ENCODE data around the gene CASP10. TPM values are rescaled to one million over a fixed set of nuclear protein-coding genes. Genes with fewer than 3 reads are reported as not detected.

Gene CASP10
- total RNA-seq, 1 experiment from 2014 or later, result 2.8 TPM

DNA sequence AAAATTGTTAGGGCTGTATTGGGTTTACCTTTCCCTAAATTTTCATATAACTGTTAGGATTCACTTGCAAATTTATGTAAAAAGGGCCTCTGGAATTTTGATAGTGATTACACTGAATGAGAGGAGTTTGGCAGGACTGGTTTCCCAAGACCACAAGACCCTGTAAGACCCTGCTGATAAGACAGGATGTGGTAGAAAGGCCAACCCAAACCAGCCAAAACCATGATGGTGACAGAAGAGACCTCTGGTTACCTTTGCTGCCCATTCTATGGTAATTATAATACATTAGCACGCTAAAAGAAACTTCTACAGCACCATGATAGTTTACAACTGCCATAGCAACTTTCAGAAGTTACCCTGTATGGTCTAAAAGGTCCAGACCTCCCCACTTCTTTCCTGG lies 8.3 kb upstream of the CASP10 start (continued):
- TF ChIP-seq, protein P1, sequence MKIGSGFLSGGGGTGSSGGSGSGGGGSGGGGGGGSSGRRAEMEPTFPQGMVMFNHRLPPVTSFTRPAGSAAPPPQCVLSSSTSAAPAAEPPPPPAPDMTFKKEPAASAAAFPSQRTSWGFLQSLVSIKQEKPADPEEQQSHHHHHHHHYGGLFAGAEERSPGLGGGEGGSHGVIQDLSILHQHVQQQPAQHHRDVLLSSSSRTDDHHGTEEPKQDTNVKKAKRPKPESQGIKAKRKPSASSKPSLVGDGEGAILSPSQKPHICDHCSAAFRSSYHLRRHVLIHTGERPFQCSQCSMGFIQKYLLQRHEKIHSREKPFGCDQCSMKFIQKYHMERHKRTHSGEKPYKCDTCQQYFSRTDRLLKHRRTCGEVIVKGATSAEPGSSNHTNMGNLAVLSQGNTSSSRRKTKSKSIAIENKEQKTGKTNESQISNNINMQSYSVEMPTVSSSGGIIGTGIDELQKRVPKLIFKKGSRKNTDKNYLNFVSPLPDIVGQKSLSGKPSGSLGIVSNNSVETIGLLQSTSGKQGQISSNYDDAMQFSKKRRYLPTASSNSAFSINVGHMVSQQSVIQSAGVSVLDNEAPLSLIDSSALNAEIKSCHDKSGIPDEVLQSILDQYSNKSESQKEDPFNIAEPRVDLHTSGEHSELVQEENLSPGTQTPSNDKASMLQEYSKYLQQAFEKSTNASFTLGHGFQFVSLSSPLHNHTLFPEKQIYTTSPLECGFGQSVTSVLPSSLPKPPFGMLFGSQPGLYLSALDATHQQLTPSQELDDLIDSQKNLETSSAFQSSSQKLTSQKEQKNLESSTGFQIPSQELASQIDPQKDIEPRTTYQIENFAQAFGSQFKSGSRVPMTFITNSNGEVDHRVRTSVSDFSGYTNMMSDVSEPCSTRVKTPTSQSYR (CRISPR knock-in tag; IDR thresholded peaks at IDR 0.05), result no peak
- TF ChIP-seq, protein P2, sequence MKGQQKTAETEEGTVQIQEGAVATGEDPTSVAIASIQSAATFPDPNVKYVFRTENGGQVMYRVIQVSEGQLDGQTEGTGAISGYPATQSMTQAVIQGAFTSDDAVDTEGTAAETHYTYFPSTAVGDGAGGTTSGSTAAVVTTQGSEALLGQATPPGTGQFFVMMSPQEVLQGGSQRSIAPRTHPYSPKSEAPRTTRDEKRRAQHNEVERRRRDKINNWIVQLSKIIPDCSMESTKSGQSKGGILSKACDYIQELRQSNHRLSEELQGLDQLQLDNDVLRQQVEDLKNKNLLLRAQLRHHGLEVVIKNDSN (CRISPR knock-in tag; IDR thresholded peaks at IDR 0.05), result no peak
- TF ChIP-seq, protein P3, sequence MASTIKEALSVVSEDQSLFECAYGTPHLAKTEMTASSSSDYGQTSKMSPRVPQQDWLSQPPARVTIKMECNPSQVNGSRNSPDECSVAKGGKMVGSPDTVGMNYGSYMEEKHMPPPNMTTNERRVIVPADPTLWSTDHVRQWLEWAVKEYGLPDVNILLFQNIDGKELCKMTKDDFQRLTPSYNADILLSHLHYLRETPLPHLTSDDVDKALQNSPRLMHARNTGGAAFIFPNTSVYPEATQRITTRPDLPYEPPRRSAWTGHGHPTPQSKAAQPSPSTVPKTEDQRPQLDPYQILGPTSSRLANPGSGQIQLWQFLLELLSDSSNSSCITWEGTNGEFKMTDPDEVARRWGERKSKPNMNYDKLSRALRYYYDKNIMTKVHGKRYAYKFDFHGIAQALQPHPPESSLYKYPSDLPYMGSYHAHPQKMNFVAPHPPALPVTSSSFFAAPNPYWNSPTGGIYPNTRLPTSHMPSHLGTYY (CRISPR knock-in tag; IDR thresholded peaks at IDR 0.05), result no peak
- TF ChIP-seq, protein P4, sequence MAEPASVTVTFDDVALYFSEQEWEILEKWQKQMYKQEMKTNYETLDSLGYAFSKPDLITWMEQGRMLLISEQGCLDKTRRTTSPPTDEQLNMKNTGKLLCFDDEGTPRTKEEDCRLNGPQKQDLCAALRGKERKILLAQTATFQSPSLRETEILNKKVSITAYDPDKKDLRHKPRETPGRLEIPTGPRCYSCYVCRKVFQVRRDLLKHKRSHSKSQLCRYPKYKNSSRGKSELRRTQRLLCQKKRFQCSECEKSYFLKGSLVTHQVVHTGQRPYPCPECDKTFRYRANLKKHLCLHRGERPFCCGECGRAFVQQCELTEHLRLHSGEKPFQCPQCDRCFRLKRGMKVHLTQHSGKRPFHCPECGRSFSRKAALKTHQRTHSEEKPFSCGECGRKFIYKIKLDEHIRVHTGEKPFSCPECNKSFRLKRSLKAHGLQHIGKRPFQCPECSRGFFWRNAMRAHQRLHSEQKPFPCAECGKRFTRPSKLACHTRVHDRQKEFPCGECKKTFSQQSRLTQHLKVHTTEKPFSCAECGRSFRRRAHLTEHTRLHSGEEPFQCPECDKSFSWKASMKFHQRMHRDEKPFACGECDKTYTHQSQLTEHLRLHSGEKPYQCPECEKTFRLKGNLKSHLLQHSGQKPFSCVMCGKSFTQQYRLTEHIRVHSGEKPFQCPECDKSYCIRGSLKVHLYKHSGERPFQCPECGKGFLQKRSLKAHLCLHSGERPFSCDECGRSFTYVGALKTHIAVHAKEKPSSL (CRISPR knock-in tag; conservative IDR thresholded peaks at IDR 0.05), result no peak
- TF ChIP-seq MXD4 (CRISPR knock-in tag; IDR thresholded peaks at IDR 0.05; ENCODE audit: borderline replicate concordance) (no peak), SP1 (CRISPR knock-in tag; conservative IDR thresholded peaks at IDR 0.05) (no peak), ZNF263 (CRISPR knock-in tag; IDR thresholded peaks at IDR 0.05; ENCODE audit: low read depth) (no peak)

DNA sequence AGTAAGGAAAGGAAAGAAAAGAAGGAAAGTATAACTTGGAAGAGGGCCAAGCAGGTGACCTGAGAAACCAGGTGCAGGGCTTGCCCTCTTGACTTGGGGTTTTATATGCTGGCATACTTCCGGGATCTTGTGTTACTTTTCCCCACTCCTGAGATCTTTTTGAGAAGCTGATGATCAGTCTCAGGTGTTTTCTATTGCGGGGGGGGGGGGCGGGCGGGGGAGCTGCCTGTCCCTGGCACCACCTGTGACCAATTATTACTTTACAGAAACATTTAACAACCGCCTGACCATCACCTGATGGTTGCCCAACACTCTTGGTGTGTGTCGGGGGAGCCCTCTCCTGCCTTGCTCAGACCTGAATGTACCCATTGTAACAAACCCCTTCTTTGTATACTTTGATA lies 6.9 kb upstream of the CASP10 start:
- H3K4me1 Mint-ChIP-seq, result peaks cover 19% of the 10 kb centered on the region
- TF ChIP-seq, protein P5, sequence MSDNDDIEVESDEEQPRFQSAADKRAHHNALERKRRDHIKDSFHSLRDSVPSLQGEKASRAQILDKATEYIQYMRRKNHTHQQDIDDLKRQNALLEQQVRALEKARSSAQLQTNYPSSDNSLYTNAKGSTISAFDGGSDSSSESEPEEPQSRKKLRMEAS (CRISPR knock-in tag; IDR thresholded peaks at IDR 0.05), result no peak
- ChIA-PET CTCF (interaction anchor here (1.1 to 5.1 kb wide), 3 partner anchors 18 to 271 kb away, joined by 3 to 27 read pairs (median 4); no protein-coding TSS in a partner anchor), POLR2A (no interaction called here)
- H3K36me3 Mint-ChIP-seq, result peaks cover 20% of the 10 kb centered on the region
- ATAC-seq (no peak), DNase-seq (ENCODE audit: low spot score) (no peak)
- no peaks in the 10 kb centered on the region; the same call in 1 of the 2 replicates for H3K27me3 Mint-ChIP-seq (ENCODE audit: low read depth)
- peaks cover 32% of the 10 kb centered on the region for H3K9me3 Mint-ChIP-seq
- no peak overlapping the region for H3K4me3 Mint-ChIP-seq
- no peak overlapping the region for H3K27ac Mint-ChIP-seq

DNA sequence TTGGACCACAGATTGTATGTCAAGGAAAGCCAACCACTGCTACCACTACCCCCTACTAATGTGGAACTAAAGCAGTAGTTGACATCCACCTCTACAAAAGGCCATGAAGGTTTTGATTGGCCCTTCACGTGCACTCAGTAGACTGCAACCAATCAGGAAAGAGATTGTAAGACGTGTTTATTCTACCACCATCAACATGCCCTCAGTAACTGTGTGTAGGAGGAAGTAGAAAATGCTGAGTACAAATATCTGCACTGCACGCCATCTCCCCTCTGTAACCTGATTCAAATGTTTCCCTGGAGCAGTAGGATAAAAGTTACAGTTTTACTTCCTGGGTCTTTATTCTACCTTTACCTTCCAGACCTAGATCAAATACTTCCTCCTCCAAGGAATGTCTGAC lies 2.9 kb upstream of the CASP10 start:
- DNase-seq (ENCODE audit: low spot score), result no peak
- peaks cover 20% of the 10 kb centered on the region for H3K36me3 Mint-ChIP-seq
- no peak overlapping the region for H3K4me3 Mint-ChIP-seq
- peaks cover 28% of the 10 kb centered on the region for H3K9me3 Mint-ChIP-seq
- CTCF ChIA-PET, result interaction anchor here (5.1 kb wide), 1 partner anchor 53 kb away, joined by 27 read pairs; no protein-coding TSS in a partner anchor
- POLR2A ChIA-PET, result no interaction called here
- H3K27me3 Mint-ChIP-seq (ENCODE audit: low read depth), result no peaks in the 10 kb centered on the region; the same call in none of the 2 replicates
- H3K27ac Mint-ChIP-seq, result no peak overlapping the region
- H3K4me1 Mint-ChIP-seq, result peaks cover 23% of the 10 kb centered on the region
- no peak for ATAC-seq
- TF ChIP-seq, protein P6, sequence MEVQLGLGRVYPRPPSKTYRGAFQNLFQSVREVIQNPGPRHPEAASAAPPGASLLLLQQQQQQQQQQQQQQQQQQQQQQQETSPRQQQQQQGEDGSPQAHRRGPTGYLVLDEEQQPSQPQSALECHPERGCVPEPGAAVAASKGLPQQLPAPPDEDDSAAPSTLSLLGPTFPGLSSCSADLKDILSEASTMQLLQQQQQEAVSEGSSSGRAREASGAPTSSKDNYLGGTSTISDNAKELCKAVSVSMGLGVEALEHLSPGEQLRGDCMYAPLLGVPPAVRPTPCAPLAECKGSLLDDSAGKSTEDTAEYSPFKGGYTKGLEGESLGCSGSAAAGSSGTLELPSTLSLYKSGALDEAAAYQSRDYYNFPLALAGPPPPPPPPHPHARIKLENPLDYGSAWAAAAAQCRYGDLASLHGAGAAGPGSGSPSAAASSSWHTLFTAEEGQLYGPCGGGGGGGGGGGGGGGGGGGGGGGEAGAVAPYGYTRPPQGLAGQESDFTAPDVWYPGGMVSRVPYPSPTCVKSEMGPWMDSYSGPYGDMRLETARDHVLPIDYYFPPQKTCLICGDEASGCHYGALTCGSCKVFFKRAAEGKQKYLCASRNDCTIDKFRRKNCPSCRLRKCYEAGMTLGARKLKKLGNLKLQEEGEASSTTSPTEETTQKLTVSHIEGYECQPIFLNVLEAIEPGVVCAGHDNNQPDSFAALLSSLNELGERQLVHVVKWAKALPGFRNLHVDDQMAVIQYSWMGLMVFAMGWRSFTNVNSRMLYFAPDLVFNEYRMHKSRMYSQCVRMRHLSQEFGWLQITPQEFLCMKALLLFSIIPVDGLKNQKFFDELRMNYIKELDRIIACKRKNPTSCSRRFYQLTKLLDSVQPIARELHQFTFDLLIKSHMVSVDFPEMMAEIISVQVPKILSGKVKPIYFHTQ (CRISPR knock-in tag; IDR thresholded peaks at IDR 0.05), result no peak
- TF ChIP-seq GABPB1 (CRISPR knock-in tag; IDR thresholded peaks at IDR 0.05) (no peak), HMGA2 (CRISPR knock-in tag; IDR thresholded peaks at IDR 0.05) (no peak), MXD4 (CRISPR knock-in tag; IDR thresholded peaks at IDR 0.05; ENCODE audit: borderline replicate concordance) (no peak), FOXK1 (CRISPR knock-in tag; IDR thresholded peaks at IDR 0.05) (no peak), NFE2L1 (CRISPR knock-in tag; IDR thresholded peaks at IDR 0.05) (no peak)
- TF ChIP-seq, protein P7, sequence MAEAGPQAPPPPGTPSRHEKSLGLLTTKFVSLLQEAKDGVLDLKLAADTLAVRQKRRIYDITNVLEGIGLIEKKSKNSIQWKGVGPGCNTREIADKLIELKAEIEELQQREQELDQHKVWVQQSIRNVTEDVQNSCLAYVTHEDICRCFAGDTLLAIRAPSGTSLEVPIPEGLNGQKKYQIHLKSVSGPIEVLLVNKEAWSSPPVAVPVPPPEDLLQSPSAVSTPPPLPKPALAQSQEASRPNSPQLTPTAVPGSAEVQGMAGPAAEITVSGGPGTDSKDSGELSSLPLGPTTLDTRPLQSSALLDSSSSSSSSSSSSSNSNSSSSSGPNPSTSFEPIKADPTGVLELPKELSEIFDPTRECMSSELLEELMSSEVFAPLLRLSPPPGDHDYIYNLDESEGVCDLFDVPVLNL (CRISPR knock-in tag; IDR thresholded peaks at IDR 0.05; ENCODE audit: borderline replicate concordance, low read depth), result no peak
- TF ChIP-seq, protein P8, sequence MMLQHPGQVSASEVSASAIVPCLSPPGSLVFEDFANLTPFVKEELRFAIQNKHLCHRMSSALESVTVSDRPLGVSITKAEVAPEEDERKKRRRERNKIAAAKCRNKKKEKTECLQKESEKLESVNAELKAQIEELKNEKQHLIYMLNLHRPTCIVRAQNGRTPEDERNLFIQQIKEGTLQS (CRISPR knock-in tag; conservative IDR thresholded peaks at IDR 0.05), result no peak
- TF ChIP-seq, protein P9, sequence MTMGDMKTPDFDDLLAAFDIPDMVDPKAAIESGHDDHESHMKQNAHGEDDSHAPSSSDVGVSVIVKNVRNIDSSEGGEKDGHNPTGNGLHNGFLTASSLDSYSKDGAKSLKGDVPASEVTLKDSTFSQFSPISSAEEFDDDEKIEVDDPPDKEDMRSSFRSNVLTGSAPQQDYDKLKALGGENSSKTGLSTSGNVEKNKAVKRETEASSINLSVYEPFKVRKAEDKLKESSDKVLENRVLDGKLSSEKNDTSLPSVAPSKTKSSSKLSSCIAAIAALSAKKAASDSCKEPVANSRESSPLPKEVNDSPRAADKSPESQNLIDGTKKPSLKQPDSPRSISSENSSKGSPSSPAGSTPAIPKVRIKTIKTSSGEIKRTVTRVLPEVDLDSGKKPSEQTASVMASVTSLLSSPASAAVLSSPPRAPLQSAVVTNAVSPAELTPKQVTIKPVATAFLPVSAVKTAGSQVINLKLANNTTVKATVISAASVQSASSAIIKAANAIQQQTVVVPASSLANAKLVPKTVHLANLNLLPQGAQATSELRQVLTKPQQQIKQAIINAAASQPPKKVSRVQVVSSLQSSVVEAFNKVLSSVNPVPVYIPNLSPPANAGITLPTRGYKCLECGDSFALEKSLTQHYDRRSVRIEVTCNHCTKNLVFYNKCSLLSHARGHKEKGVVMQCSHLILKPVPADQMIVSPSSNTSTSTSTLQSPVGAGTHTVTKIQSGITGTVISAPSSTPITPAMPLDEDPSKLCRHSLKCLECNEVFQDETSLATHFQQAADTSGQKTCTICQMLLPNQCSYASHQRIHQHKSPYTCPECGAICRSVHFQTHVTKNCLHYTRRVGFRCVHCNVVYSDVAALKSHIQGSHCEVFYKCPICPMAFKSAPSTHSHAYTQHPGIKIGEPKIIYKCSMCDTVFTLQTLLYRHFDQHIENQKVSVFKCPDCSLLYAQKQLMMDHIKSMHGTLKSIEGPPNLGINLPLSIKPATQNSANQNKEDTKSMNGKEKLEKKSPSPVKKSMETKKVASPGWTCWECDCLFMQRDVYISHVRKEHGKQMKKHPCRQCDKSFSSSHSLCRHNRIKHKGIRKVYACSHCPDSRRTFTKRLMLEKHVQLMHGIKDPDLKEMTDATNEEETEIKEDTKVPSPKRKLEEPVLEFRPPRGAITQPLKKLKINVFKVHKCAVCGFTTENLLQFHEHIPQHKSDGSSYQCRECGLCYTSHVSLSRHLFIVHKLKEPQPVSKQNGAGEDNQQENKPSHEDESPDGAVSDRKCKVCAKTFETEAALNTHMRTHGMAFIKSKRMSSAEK (CRISPR knock-in tag; IDR thresholded peaks at IDR 0.05; ENCODE audit: borderline replicate concordance), result no peak

Measured in WTC11 (cell line).